ENCODE results near the gene PIK3C2G.

DNA sequence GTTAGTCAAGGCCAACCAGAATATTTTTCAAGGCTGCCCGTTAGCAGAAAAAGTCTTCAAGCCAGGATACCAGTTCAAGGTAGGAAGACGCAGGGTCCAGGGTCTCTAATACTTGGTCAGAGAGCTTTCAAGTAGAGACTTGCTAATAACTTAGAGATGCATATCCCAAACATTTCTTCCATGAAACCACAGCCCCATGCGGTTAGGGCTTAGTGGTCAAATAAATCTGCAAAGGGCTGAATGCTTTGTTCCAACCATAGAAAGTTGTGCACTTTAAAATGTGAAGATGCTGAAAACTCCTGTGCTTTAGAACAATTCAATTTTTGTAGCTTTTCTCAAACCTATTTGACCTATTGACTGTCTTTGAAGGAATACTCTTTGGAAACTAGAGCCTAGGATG is 208.9 kb downstream of the PIK3C2G start:
- TF ChIP-seq, protein P1, sequence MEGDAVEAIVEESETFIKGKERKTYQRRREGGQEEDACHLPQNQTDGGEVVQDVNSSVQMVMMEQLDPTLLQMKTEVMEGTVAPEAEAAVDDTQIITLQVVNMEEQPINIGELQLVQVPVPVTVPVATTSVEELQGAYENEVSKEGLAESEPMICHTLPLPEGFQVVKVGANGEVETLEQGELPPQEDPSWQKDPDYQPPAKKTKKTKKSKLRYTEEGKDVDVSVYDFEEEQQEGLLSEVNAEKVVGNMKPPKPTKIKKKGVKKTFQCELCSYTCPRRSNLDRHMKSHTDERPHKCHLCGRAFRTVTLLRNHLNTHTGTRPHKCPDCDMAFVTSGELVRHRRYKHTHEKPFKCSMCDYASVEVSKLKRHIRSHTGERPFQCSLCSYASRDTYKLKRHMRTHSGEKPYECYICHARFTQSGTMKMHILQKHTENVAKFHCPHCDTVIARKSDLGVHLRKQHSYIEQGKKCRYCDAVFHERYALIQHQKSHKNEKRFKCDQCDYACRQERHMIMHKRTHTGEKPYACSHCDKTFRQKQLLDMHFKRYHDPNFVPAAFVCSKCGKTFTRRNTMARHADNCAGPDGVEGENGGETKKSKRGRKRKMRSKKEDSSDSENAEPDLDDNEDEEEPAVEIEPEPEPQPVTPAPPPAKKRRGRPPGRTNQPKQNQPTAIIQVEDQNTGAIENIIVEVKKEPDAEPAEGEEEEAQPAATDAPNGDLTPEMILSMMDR (IDR thresholded peaks at IDR 0.05), result no peak
- no peak for TF ChIP-seq POLR2A (IDR thresholded peaks at IDR 0.05)

Data from vagina (tissue), 2 donors.